ENCODE measurements around the gene CDK16. TPM values are rescaled to one million over a fixed set of nuclear protein-coding genes. Genes with fewer than 3 reads are reported as not detected.

The CDK16 gene
- polyA plus RNA-seq, 1 of the 3 experiments (the other 2 are of a cell fraction): 116 TPM

DNA sequence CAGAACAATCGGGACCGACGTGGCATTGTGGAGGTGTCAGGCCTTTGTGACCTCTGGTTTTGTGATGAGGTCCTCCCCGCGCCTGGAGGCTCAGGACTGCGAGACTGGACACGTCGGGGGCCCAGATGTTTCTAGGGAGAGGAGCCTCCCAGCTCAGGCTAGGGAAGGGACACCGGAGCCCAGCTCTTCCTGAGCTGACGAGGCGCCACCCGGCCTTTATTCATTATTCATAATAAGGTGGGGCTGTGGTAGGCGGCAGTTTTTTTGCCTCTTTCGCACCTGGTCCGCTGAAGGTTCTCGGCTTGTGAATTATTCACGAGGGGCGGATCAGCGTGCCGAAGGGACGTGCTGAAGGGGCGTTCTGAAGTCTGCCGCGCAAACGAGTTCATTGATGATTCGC is 27.1 kb upstream of the CDK16 start:
- POLR2A ChIA-PET: interaction anchor here (1.0 kb wide), 1 partner anchor 46 kb away, joined by 3 read pairs; the partner anchor contains the start of genes NDUFB11 and RBM10
- TF ChIP-seq SMC3 (IDR thresholded peaks at IDR 0.05; ENCODE audit: low read depth, low read length) (no peak), NFIC (IDR thresholded peaks at IDR 0.05; ENCODE audit: borderline replicate concordance) (no peak), TEAD4 (IDR thresholded peaks at IDR 0.05; ENCODE audit: borderline replicate concordance, insufficient read depth) (no peak), GATA2 (CRISPR knock-in tag; IDR thresholded peaks at IDR 0.05) (no peak), JUND (IDR thresholded peaks at IDR 0.05) (no peak), GABPA (IDR thresholded peaks at IDR 0.05; ENCODE audit: low read depth) (no peak), ELF1 (IDR thresholded peaks at IDR 0.05) (no peak), RAD21 (IDR thresholded peaks at IDR 0.05; ENCODE audit: low read length) (no peak), YY1 (IDR thresholded peaks at IDR 0.05; ENCODE audit: low read depth) (no peak), FOXM1 (IDR thresholded peaks at IDR 0.05; ENCODE audit: low read depth) (no peak), RXRA (IDR thresholded peaks at IDR 0.05; ENCODE audit: borderline replicate concordance, low read depth) (no peak), FOSL2 (IDR thresholded peaks at IDR 0.05; ENCODE audit: borderline replicate concordance, low read depth) (no peak), EP300 (IDR thresholded peaks at IDR 0.05; ENCODE audit: borderline replicate concordance in 1 of 2, low read depth in 1 of 2, low read length in 1 of 2) (no peak), EZH2phosphoT487 (IDR thresholded peaks at IDR 0.05; ENCODE audit: borderline replicate concordance, low read depth) (no peak), MXI1 (IDR thresholded peaks at IDR 0.05; ENCODE audit: low read depth, low read length) (no peak), CHD2 (IDR thresholded peaks at IDR 0.05; ENCODE audit: low read length, partially characterized antibody) (no peak)
- TF ChIP-seq, protein P1, sequence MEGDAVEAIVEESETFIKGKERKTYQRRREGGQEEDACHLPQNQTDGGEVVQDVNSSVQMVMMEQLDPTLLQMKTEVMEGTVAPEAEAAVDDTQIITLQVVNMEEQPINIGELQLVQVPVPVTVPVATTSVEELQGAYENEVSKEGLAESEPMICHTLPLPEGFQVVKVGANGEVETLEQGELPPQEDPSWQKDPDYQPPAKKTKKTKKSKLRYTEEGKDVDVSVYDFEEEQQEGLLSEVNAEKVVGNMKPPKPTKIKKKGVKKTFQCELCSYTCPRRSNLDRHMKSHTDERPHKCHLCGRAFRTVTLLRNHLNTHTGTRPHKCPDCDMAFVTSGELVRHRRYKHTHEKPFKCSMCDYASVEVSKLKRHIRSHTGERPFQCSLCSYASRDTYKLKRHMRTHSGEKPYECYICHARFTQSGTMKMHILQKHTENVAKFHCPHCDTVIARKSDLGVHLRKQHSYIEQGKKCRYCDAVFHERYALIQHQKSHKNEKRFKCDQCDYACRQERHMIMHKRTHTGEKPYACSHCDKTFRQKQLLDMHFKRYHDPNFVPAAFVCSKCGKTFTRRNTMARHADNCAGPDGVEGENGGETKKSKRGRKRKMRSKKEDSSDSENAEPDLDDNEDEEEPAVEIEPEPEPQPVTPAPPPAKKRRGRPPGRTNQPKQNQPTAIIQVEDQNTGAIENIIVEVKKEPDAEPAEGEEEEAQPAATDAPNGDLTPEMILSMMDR (IDR thresholded peaks at IDR 0.05): no peak
- TF ChIP-seq, protein P2, sequence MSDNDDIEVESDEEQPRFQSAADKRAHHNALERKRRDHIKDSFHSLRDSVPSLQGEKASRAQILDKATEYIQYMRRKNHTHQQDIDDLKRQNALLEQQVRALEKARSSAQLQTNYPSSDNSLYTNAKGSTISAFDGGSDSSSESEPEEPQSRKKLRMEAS (IDR thresholded peaks at IDR 0.05; ENCODE audit: low read depth): no peak
- TF ChIP-seq, protein P3, sequence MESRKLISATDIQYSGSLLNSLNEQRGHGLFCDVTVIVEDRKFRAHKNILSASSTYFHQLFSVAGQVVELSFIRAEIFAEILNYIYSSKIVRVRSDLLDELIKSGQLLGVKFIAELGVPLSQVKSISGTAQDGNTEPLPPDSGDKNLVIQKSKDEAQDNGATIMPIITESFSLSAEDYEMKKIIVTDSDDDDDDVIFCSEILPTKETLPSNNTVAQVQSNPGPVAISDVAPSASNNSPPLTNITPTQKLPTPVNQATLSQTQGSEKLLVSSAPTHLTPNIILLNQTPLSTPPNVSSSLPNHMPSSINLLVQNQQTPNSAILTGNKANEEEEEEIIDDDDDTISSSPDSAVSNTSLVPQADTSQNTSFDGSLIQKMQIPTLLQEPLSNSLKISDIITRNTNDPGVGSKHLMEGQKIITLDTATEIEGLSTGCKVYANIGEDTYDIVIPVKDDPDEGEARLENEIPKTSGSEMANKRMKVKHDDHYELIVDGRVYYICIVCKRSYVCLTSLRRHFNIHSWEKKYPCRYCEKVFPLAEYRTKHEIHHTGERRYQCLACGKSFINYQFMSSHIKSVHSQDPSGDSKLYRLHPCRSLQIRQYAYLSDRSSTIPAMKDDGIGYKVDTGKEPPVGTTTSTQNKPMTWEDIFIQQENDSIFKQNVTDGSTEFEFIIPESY (IDR thresholded peaks at IDR 0.05; ENCODE audit: borderline replicate concordance, low read depth): no peak
- TF ChIP-seq, protein P4, sequence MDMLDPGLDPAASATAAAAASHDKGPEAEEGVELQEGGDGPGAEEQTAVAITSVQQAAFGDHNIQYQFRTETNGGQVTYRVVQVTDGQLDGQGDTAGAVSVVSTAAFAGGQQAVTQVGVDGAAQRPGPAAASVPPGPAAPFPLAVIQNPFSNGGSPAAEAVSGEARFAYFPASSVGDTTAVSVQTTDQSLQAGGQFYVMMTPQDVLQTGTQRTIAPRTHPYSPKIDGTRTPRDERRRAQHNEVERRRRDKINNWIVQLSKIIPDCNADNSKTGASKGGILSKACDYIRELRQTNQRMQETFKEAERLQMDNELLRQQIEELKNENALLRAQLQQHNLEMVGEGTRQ (IDR thresholded peaks at IDR 0.05; ENCODE audit: borderline replicate concordance, low read depth, low read length): no peak
- 10% methylated on average over 25 of the region's 26 CpGs for WGBS (ENCODE audit: low lambda C conversion rate)

More for the DNA sequence above, 27.1 kb upstream of the CDK16 start:
- H3K4me1 ChIP-seq (ENCODE audit: control insufficient read depth in 1 of 2, insufficient read depth in 2 of 2, low read depth in 1 of 2, low read length in 1 of 2): peaks cover 16 to 20% of the 10 kb centered on the region in 2 experiments
- CTCF ChIA-PET: interaction anchor here (0.6 to 4.0 kb wide), 4 partner anchors 191 to 350 kb away, joined by 3 to 29 read pairs (median 12); no protein-coding TSS in a partner anchor
- peak overlapping the region; percentile 67 for H3K9ac ChIP-seq
- H2AFZ ChIP-seq (ENCODE audit: low read depth): peak overlapping the region; percentile 83; the same call in 1 of the 2 replicates
- H3K27me3 ChIP-seq (ENCODE audit: insufficient read depth): peaks cover 8% of the 10 kb centered on the region; the same call in 1 of the 2 replicates
- DNase-seq: no peak
- H3K27ac ChIP-seq (ENCODE audit: low read depth in 2 of 2, low read length in 1 of 2): peak overlapping the region; percentile 27 to 40; a peak in 3 of 4 replicates
- H3K36me3 ChIP-seq (replicated peaks in 1 of 2; ENCODE audit: control insufficient read depth in 1 of 2, insufficient read depth in 2 of 2, low read length in 1 of 2): peaks cover 7 to 8% of the 10 kb centered on the region in 2 experiments
- no peaks in the 10 kb centered on the region for H3K9me2 ChIP-seq
- no peaks in the 10 kb centered on the region for H3K9me3 ChIP-seq
- no peaks in the 10 kb centered on the region for H3F3A ChIP-seq (replicated peaks; ENCODE audit: insufficient read depth)
- peak overlapping the region; percentile 83 for H3K4me2 ChIP-seq
- peak overlapping the region; percentile 58 to 72 for H3K4me3 ChIP-seq (ENCODE audit: low read depth in 2 of 2, low read length in 1 of 2)
- peaks cover 20% of the 10 kb centered on the region for H4K20me1 ChIP-seq (ENCODE audit: insufficient read depth)
- H3K79me2 ChIP-seq (ENCODE audit: insufficient read depth): peaks cover 38% of the 10 kb centered on the region

Data from SK-N-SH (cell line).